Prostate gland (tissue), 2 donors: ENCODE data around the gene KRT76.

Experiments
- POLR2AphosphoS5 ChIP-seq: sonication (generic); formaldehyde crosslinking; IDR thresholded peaks from one replicate; pipeline ENCODE4 v1.6.1; 2017; ENCODE audit warnings: antibody characterized with exemption
- TF ChIP-seq, protein P1 (sequence below), 4 experiments: fragments of 200-600 bp in 2 of 4; fragments of 450-650 bp in 2 of 4; sonication (generic) in 2 of 4; IDR thresholded peaks; 1 replicate in 3 of 4; 2 replicates in 1 of 4; pipeline ENCODE4 v1.5.1; 2016 to 2019; ENCODE audit warnings: antibody characterized with exemption in 4 of 4, mild to moderate bottlenecking in 2 of 4, moderate library complexity in 2 of 4

DNA sequence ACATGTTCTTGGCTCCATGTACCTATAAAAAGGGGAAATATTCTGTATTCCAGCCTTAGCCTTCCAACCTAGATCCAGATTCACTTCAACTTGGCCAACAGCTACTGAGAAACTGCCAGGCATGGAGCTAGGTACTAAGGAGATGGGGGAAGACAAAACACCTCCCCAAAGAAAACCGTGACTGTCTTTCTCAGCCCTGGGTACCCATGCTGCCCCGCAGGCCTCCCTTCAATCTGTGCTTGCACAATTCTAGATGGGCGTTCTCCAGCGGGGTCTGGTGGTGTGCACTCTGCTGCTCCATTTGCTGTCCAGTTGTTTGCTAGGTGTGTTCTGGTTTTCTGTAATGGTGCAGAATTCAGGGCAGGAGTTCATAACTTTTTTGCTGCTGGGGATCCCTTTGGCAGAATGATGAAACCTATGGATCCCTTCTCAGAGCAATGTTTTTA is 37.6 kb upstream of the KRT76 start:
- TF ChIP-seq POLR2AphosphoS5 = no peak
- TF ChIP-seq, protein P1, sequence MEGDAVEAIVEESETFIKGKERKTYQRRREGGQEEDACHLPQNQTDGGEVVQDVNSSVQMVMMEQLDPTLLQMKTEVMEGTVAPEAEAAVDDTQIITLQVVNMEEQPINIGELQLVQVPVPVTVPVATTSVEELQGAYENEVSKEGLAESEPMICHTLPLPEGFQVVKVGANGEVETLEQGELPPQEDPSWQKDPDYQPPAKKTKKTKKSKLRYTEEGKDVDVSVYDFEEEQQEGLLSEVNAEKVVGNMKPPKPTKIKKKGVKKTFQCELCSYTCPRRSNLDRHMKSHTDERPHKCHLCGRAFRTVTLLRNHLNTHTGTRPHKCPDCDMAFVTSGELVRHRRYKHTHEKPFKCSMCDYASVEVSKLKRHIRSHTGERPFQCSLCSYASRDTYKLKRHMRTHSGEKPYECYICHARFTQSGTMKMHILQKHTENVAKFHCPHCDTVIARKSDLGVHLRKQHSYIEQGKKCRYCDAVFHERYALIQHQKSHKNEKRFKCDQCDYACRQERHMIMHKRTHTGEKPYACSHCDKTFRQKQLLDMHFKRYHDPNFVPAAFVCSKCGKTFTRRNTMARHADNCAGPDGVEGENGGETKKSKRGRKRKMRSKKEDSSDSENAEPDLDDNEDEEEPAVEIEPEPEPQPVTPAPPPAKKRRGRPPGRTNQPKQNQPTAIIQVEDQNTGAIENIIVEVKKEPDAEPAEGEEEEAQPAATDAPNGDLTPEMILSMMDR (IDR thresholded peaks at IDR 0.05) = no peak
